GM18870 (cell line): Measurements from ENCODE around the gene LDLRAD4.
"Not testable (repeated sequence)": the region's sequence is repeated elsewhere in the genome, so short reads cannot be mapped to it uniquely, and the experiment has no call there.

Source experiments
- ATAC-seq: cut with Tn5 transposase; IDR thresholded peaks from one replicate; pipeline ENCODE4 v1.9.1; 2021; ENCODE audit warnings: moderate library complexity; ENCODE audit not compliant: unreplicated experiment

The LDLRAD4 gene

DNA sequence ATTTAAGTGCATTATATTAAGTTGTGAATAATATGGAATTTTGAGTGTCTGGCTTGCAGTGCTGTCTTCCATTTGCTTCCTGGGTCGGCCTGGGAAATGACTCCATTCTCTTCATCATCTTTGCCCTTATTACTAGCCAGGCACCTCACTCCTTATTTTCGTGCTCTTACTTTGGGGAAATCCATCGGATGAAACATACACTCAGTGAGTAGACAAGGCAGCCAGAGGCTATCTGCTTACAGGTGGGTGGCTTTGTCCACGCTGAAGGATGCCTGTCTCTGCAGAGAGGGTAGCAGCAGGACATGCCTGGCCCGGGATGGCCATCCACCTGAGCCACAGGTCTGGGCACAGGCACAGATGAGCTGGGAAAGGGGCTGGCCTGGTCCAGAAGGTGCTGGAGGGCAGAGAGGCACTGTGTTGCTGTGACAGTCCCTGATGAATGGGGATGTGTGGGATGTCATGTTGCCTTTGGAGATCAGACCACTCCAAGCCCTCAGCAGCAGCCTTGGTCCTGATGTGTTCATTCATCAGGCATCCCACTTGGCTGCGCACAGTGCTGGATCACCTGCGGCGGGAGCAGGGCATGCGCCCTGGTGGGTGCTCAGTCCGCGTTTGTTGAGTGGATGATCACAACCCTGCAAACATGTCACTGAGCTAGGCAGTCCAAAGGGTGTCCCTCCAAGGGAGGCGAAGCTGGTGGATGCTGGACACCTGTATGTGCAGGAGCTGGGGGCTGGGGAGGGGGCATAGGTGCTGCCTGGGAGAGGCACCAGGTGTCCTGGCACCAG is 236.0 kb downstream of the LDLRAD4 start:
- ATAC-seq: no peak

DNA sequence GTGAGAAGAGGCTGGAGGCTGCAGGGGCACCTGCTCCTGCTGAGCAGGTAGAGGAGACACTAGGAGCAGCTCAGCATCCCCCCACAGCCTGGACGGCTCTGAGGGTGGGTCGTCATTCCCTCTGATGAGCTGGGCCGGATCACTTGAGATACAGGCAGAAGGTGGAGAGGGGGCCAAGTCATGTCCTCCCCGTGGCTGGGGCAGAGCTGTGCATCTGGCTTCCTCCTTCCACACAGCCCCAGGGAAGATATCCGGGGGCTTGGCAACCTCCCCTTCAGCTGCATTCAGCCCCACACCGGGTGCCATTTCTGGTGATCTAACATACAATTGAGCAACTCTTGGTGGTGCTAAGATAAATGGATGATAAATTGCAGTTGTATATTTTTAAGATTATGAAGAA is 236.9 kb downstream of the LDLRAD4 start:
- no peak for ATAC-seq

DNA sequence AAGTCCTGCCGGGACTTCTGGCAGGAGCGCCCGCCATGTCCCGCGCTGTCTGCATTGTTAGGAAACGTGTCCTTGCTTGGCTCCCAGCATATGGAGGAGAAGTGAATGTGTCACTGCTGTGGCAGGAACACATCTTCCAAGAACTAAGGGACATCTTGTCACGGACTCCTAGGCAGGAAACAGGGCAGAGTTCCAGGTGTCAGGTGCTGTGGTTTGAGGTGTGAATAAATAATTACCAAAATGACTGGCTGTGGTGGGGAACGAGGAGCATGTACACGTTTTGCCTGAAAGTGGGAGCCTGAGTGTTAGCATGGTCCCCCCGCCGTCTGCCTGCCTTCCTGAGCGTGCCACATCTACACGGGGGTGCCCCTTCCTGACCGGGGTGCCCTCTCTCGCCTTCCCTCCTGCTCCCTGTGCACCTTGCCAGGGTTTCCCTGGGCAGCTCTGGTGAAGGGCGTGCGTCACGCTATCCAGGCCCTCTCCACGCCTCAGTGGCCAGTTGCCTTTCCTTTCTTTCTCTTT is 237.5 kb downstream of the LDLRAD4 start:
- peak; percentile 84 for ATAC-seq

DNA sequence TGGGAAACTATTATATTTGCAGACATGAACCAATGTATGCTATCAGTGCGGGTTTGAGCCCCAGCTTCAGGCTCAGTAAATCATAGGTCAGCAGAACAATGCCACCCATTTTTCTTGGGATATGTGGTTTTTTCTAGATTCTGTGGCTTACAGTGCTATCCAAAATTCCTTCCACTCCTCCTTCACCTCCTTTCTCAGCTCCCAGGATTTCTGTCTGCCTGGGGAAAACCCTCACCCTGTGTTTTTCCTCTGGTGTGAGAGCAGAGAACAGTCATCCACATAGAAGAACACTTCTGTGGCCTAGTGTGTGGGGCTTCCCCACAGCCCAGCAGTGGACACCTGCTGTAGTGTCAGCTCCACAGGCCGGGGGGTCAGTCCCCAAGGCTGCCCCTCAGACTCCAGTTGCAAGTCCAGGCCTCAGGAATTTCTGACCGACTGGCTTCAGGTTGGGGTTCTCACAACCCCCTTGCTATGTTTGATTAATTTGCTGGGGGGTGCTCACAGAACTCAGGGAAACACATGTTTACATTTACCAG is 238.2 kb downstream of the LDLRAD4 start:
- no peak for ATAC-seq

DNA sequence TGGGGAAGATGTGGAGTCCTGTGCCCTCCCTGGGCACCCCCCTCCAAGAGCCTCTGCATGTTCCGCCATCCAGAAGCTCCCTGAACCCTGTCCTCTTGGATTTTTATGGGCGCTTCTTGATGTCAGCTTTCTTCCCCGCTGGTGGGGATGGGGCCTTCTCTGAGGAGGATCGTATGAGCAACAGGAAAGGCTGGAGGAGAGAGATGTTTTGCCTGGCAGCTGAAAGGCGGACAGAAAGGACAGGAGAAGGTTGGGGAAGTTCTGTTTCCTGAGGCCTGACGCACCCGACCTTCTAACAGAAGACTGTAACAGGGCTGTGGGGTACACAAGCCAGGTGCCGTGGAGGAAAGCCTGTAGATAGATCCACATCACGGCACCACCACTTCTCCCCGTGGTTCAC is 238.8 kb downstream of the LDLRAD4 start:
- ATAC-seq: no peak

DNA sequence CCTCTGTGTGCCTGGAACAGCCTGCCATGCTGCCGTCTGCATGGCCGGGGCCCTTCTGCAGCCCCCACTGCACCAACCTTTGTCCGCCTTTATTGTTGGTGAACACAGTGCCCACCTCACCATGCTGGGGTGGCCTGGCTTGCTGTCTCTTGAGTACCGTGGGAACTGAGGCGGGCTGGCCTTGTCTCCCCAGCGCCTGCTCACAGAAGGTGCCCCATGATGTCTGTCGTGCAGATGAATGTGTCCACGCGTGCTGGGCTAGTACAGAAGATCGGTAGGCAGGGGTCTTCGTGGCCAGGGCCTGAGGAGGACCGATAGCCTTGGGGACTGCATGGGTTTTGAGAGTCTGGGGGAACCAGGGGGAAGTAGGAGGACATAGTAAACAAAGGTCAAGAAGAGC is 242.4 kb downstream of the LDLRAD4 start:
- no peak for ATAC-seq

DNA sequence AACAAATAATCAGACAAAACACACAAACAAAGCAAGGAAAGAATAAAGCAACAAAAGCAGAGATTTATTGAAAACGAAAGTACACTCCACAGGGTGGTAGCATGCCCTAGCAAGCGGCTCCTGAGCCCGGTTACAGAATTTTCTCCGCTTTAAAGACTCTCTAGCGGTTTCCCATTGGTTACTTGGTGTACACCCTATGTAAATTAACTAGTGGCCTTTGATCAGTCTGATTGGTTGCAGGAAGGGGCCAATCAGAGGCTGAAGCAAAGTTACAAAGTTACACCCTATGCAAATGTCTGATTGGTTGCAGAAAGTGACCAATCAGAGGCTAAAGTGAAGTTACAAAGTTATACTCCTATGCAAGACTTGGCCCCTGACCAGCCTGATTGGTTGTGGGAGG is 242.9 kb downstream of the LDLRAD4 start:
- no peak for ATAC-seq

DNA sequence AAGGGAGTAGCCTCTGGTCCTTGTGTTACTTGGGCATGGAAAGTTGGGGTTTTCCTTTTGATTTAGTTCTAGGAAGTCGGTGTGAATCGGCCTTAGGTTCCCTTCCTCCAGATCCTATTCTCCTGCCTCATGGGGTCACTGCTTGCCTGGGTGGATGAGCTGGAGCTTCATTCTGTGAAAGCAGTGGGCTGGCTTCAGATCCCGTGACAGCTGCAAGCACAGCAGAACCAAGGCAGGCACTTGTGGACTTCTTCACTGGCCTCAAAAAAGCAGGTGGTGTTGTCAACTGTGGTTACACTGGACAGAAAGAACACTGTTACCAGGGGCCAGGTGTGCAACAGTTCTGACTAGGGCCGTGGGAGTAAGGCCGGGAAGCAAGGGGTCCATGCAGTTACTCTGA is 243.4 kb downstream of the LDLRAD4 start:
- ATAC-seq: no peak

DNA sequence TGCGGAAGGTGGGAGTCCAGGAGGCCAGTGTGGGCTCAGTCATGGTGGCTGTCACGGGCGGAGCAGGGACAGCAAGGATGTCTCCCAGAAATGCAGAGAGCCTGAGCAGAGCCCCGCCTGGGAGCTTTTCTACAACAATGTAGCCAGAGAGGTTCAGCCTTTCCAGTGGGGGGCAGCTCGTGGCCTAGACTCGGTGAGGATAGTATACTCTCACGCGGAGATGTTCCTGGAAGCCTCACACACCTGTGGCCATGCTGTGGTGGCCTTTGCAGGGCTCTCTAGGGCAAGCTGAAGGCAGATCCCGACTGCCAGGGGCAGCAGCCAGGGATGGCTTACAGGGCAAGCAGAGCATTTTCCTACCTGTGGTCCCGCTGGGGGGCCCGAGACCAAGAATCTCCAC is 244.1 kb downstream of the LDLRAD4 start:
- no peak for ATAC-seq

DNA sequence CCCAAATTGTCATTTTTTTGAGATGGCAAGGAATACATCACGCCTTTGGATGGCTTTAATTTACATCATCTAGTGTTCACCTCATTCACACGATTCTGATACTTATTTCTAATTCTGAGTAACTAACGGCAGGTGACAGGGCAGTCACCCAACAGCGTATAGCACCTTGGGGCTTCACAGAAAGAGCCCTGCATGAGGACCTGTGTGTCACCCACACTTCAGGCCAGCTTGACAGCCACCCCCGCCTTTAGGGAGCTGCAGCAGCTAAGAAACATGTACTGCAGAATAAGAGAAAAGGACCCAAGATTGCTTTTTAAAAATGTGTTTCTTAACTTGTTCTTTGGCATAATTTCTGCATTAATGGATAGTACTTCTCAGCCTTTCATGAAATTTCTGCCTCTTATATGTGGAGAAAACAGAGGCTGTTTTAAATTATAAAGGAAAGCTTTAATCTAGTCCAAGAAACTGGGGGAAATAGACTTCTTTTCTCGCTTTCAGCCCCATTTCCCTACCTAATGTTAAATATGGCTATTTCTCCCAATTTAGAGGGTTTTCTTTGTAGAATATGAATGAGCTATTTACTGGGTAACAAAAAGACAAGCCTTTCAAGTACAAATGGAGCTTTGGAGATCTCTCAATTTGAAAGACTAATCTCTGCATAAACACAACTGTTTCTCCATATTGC is 245.1 kb downstream of the LDLRAD4 start:
- no peak for ATAC-seq

DNA sequence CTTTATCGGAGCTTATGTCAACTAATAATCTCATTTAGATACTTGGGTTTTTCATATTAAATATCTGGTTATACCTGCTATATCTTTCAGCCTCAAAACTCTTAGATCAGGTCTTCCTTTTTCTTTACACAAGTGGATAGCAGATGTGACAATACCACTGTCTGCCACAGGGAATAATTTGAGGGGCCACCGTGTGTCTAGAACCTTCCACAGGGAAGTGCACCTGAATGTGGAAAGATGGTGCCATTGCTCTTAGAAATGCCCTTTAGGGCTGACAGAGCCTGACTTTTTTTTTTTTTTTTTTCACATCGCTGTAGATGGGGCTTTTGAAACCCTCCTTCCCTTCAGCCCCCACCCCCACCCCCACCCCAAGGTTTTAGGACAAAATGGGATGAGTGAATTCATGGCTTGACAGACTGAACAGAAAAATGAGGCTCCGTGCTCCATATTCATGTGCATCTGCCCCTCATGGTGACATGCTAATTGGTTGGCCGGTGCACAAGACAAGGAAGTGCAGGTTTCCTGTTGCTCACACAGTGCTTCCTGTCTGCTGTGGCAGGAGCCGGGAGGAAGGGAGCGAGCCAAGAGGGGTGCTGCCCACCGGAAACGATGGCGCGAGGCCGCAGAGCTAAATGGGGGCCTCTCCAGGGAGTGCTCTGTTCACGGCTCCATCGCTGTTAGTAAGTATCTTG is 246.0 kb downstream of the LDLRAD4 start:
- peak; percentile 87 for ATAC-seq

DNA sequence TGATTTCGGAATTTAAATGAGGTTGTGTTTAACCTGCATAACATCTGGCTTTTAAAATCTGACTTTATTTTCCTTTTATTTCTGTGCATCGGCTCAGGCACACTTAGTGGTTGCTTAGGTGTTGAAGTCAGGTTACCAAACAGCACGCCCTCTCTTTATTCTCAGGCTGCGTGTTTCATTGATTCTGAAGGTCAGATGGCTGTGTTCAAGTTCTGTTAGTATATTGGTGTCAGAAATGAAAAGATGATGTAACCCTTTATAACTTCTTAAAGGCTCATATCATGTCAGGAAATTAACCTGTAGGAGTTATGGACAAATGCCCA is 246.5 kb downstream of the LDLRAD4 start:
- peak; percentile 29 for ATAC-seq

DNA sequence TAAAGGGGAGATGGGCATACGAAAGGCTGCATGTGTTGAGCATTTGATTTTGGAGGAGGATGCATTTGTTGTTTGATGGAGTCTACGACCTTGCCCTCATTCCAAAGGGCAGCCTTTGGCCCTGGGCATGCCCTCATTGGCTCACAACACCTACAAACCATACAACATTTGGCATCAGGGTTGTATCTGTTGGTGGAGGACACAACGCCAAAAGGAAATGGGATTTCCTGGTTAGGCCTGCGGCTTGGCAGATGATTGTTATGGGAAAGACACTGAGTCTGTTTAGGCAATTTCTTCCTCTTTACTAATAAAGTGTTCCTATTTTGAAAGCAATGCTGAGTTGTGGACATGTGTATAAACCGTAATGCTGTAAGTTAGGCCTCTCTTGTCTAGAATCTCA is 246.9 kb downstream of the LDLRAD4 start:
- no peak for ATAC-seq

DNA sequence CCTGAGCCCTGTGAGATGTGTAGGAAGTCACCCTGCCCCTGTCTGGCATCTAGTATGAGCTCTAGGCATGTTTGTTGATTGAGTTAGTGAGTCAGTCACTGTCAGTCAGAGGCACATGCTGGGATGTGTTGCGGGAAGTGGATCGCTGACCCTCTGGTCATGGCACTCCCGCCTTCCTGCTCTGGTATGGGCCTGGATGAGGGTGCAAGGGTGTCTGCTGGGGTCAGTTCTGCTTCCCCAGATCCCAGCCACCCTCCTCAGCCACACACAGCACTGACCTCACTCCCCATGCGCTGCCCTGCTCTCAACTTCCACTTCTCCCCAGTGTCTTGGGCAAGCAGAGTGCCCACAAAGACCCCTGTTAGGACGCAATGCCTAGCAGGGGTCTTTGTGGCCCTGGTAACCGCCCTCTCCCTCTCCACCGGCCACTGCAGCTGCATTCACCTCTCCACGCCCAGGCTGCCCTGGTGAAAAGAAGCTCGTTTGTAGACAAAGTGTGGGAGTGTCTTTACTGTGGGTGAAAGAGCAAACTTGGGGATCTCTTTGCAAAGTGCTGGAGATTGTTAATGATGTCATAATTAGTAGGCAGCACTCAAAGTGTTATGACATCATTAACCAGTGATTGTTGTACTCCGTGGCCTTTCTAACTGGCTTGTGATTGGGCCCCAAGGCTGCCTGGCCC is 252.1 kb downstream of the LDLRAD4 start:
- ATAC-seq: no peak

DNA sequence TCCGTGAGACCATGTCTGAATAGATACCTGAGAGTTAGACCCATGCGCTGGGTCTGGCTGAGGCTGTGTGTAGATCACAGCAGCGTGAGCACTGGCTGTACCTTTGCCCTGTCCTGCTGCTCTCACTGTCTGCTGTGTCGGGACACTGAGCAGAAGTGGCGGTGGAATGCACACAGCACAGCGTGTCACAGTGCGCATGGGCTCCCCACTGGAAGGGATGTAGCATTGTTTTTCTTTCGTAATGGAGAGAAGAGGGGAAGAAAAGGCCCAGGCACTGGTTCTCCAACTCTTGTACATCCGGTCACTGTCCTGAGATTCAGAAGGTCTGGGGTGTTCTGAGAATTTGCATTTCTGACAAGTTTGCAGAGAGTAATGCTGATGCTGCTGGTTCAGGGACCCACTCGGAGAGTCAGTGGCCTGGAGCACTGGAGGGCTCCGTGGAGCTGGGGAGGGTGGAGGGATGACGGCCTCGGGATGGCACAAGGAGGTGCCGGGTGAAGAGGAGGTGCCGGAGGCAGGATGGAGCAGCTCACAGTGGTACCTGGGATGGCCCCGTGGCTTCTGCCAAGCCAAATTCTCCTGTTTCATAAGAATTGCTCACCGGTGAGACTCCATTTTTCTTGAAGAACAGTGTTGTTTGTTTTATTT is 252.8 kb downstream of the LDLRAD4 start:
- no peak for ATAC-seq

DNA sequence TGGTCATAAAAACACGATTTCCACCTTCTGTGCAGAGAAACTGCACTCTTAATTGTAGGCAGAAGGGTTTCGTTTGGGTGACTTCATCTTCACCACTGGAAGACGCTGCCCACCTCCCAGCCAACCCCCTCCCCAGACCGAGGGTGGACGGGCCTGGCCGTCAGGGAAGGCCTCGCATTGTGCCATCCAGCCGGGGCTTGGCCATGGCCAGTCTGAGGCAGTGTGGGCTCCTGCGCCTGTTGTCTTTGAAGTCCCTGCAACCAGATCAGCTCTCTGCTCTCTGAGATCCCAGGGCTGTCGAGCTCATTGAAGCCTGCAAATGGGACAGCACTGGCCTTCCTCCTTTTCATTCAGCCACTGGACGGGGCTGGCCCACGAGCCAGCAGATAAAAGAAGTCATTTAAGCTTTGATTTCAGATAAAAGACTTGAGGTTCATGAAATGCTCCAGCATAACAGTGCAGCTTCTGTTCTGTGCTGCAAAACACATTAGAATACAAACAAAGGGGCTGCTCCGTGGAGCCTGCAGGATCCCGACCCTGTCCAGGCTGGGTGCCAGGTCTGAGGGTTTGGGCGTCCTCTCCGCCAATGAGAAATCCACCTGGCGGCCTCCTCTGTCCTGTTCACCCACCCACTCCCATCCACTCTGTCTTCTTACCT is 253.5 kb downstream of the LDLRAD4 start:
- ATAC-seq: no peak

DNA sequence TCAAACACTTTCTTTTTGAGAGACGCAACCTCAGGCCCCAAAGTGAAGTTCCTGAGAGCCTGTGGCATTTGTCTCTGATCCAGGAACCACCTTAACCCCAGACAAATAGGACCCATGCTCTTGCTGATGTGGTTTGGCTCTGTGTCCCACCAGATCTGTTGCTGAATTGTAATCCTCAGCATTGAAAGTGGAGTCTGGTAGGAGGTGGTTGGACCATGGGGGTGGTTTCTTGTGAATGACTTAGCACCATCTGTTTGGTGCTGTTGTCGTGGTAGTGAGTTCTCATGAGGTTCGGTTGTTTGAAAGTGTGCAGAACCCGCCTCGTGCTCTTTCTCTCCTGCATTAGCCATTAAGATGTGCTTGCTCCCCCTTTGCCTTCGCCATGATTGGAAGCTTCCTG is 255.2 kb downstream of the LDLRAD4 start:
- ATAC-seq: no peak

DNA sequence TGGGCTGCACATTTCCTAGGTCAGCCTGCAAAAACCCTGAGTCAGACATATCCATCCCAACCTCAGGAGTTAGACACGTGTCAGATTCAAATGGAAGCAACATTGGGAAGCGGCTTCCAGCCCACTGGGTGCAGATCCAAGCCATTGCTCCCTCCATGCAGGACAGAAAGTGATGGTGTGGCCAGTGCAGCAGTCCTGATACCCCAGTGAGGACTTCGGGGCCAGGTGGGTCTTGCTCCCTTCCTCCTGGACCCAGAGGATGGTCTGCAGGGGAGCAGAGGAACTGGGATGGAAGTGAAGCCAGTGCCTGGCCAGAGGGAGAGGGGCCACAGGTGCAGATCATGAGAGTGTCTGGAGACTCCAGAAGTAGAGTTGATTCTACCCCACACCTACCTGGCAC is 255.8 kb downstream of the LDLRAD4 start:
- no peak for ATAC-seq

DNA sequence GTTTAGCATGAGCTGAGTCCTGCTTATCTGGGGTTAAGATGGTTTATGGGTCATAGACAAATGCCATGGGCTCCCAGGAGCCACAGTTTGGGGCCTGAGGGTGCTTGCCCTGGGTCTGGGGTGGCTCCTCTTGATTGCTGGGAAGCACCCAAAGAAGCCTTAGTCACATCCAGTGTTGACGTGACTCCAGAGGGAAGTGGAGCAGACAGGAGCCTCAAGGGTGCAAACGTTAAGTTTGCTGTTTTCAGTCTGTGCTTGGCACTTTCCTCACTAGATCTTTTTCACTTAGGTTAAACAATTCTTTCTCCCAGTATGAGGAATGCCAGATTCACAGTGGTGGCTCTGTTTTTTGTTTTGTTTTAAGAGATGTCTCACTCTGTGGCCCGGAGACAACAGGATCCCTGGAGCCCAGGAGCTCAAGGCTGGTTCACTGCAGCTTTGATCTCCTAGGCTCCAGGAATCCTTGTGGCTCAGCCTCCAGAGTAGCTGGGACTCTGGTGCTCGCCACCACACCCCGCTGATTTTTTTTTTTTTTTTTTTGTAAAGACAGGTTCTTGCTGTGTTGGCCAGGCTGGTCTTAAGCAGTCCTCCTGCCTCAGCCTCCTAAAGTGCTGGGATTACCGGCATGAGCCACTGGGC is 256.5 kb downstream of the LDLRAD4 start:
- no peak for ATAC-seq

DNA sequence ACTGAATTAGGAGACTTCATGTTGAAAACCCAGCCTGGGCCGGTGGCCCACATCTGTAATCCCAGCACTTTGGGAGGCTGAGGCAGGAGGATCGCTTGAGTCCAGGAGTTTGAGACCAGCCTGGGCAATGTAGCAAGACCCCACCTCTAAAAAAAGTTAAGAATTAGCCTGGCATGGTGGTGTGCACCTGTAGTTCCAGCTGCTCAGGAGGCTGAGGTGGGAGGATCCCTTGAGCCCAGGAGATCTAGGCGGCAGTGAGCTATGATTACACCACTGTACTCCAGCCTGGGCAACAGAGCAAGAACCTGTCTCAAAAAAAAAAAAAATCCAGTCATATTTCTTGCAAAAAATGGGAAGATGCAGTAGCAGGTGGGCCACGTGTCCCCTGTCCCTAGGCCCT is 257.8 kb downstream of the LDLRAD4 start:
- not testable (repeated sequence) for ATAC-seq
